Vagina (tissue), 2 donors: ENCODE data around the gene ISM1.

ENCODE experiments used
- CTCF ChIP-seq, 3 experiments: fragments of 450-650 bp in 2 of 3; fragments of 200-600 bp in 1 of 3; sonication (generic) in 1 of 3; IDR thresholded peaks; one replicate each; pipeline ENCODE4 v1.5.1; 2017 to 2019; ENCODE audit warnings: antibody characterized with exemption in 3 of 3, mild to moderate bottlenecking in 2 of 3, moderate library complexity in 2 of 3
- POLR2A ChIP-seq, 2 donors: fragments of 450-650 bp; IDR thresholded peaks; one replicate each; pipeline ENCODE4 v1.6.1; 2017; ENCODE audit warnings: antibody characterized with exemption in 2 of 2, mild to moderate bottlenecking in 2 of 2, moderate library complexity in 2 of 2
- POLR2AphosphoS5 ChIP-seq, 2 donors: sonication (generic); formaldehyde crosslinking; IDR thresholded peaks; one replicate each; pipeline ENCODE4 v1.9.0; 2017; ENCODE audit warnings: antibody characterized with exemption in 2 of 2, mild to moderate bottlenecking in 2 of 2, low read depth in 1 of 2; ENCODE audit not compliant: insufficient read depth in 1 of 2

GRCh38 chr20:13317439-13317838, 96.4 kb downstream of the ISM1 start:
- TF ChIP-seq CTCF (IDR thresholded peaks at IDR 0.05) (no peak), POLR2AphosphoS5 (IDR thresholded peaks at IDR 0.05; ENCODE audit: insufficient read depth in 1 of 2, low read depth in 1 of 2) (no peak), POLR2A (IDR thresholded peaks at IDR 0.05) (no peak)
